Measurements from ENCODE around the gene CCDC107. TPM values are rescaled to one million over a fixed set of nuclear protein-coding genes. Genes with fewer than 3 reads are reported as not detected.

The CCDC107 gene
- total and polyA plus RNA-seq, 2 experiments from 2014 or later: 6.9 to 18.4 TPM

GRCh38 chr9:35666045-35666444, 8.0 kb downstream of the CCDC107 start:
- Mint-ChIP-seq H3K36me3 (ENCODE audit: low read depth) (peaks cover 22% of the 10 kb centered on the region), H3K9me3 (no peaks in the 10 kb centered on the region; the same call in 2 of the 3 replicates), H3K4me1 (peaks cover 28% of the 10 kb centered on the region), H3K4me3 (peak overlapping the region; percentile 34; the same call in 1 of the 3 replicates), H3K27ac (no peak overlapping the region), H3K27me3 (ENCODE audit: insufficient read depth, low read depth, poor library complexity) (peaks cover 11% of the 10 kb centered on the region)
- TF ChIP-seq EZH2 (IDR thresholded peaks at IDR 0.05; ENCODE audit: low read depth, unreplicated experiment): no peak
- TF ChIP-seq CTCF (conservative IDR thresholded peaks at IDR 0.05; ENCODE audit: low read depth in 2 of 2): no peak
- no peak for TF ChIP-seq ZNF331 (CRISPR knock-in tag; IDR thresholded peaks at IDR 0.05; ENCODE audit: low read depth)
- TF ChIP-seq ZNF462 (CRISPR knock-in tag; IDR thresholded peaks at IDR 0.05): no peak
- no peak for TF ChIP-seq REST (IDR thresholded peaks at IDR 0.05; ENCODE audit: unreplicated experiment)
- no peak for TF ChIP-seq CREB1 (CRISPR knock-in tag; IDR thresholded peaks at IDR 0.05; ENCODE audit: low read depth)
- TF ChIP-seq JUNB (IDR thresholded peaks at IDR 0.05; ENCODE audit: unreplicated experiment): no peak
- no peak for TF ChIP-seq POLR2AphosphoS5 (IDR thresholded peaks at IDR 0.05; ENCODE audit: low read depth)
- TF ChIP-seq EZH2phosphoT487 (IDR thresholded peaks at IDR 0.05; ENCODE audit: unreplicated experiment): no peak
- TF ChIP-seq ZNF114 (CRISPR knock-in tag; IDR thresholded peaks at IDR 0.05): no peak
- no peak for TF ChIP-seq ETS1 (IDR thresholded peaks at IDR 0.05)
- TF ChIP-seq STAT1 (IDR thresholded peaks at IDR 0.05; ENCODE audit: unreplicated experiment): no peak
- TF ChIP-seq NANOG (IDR thresholded peaks at IDR 0.05; ENCODE audit: borderline replicate concordance): no peak
- Histone ChIP-seq H3K27me3 (ENCODE audit: insufficient read depth) (no peaks in the 10 kb centered on the region), H3K79me2 (replicated peaks; ENCODE audit: insufficient read depth) (peaks cover 8% of the 10 kb centered on the region; the same call in 1 of the 2 replicates), H3K9me2 (ENCODE audit: insufficient read depth) (peaks cover 12% of the 10 kb centered on the region), H3F3A (replicated peaks; ENCODE audit: low read depth) (0 out of 2 replicates have a peak, but pooled peaks cover 13% of the 10 kb centered on the region), H3K36me3 (ENCODE audit: insufficient read depth) (peaks cover 8% of the 10 kb centered on the region; the same call in 1 of the 2 replicates), H3K27ac (ENCODE audit: low read depth) (no peak overlapping the region), H2AFZ (no peak overlapping the region), H3K4me1 (ENCODE audit: insufficient read depth) (peaks cover 15% of the 10 kb centered on the region), H3K4me3 (no peak overlapping the region), H3K4me2 (no peak overlapping the region), H4K20me1 (replicated peaks; ENCODE audit: insufficient read depth) (no peaks in the 10 kb centered on the region)
- no peak for DNase-seq (ENCODE audit: low spot score)
- no peak for ATAC-seq
